GM18870 (cell line): ENCODE data around the gene NPR2.

Experiments used
- ATAC-seq: cut with Tn5 transposase; IDR thresholded peaks from one replicate; pipeline ENCODE4 v1.9.1; 2021; ENCODE audit warnings: moderate library complexity; ENCODE audit not compliant: unreplicated experiment

NPR2 gene

GRCh38 chr9:35791297-35791921, at the start of gene NPR2:
Gene NPR2, plus strand, starts transcription at chr9:35791591. Its CDS starts 818 bp downstream, at chr9:35792409.
- ATAC-seq = no peak

- ATAC-seq = no peak
These were observed 49.7 kb upstream of the NPR2 start for GRCh38 chr9:35741740-35742139.

DNA sequence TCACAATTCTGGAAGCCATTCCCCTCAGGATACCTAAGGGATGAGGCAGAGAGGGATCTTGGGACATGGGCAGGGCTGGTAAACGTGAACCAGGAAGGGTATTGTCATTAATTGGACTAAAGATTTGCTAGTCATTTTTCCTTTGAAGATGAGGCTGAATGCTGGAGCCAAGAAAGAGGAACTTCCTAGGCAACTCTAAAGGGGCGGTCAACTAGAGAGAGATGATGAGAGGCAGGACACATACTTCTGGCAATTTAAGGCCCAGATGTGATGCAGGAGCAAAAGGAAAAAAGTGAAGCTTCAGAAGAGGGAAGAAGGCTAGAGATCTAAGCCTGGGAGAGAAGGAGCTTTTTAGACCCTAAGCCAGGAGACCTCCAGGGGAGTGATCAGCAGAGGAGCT, 47.9 kb upstream of the NPR2 start:
- no peak for ATAC-seq

DNA sequence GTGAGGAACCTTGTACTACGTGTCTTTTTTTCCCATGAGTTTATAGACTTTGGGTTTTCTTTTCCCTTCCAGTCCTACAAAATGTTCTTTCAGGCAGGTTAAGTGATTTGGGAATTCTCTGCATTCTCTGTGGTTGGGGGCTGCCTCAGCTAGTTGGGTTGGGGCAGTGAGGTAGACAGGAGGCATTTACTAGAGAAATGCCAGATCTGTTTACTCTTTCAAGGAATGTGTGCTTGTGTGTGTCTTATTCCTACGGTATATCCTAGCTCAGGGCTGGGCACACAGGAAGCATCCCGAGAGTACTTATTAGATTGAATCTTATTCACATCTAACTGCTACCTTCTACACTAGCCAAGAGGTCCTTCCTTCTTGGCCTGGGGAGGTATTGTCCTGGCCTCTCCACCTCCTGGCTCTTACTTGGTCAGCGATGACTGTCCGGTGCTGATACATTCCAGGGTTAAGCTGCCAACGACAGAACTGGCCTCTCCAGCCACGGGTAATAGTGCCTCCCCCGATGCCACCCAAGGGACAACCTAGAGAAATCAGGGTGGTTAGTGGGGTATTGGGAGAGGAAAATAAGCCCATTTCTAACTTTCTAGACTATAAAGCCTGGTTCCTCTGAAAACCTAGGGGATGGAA, 47.4 kb upstream of the NPR2 start:
- ATAC-seq = no peak

DNA sequence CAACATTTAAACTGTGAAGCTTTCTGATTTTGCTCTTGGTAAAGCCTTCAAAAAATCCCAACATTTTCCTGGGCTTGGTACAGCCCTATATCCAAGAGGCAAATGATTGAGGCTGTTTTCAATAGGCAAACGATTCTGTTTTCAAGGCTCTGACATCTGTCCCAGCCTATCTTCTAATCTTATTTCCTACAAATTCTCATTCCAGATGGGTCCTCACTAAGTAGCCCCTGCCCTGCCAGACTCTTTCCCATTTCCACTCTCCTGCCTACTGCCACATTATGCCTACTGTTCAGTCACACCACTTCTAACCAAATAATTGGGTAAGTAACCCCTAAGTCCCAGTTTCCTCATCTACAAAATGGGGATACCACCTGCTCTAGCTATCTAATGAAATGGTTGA, 45.8 kb upstream of the NPR2 start:
- ATAC-seq = no peak

DNA sequence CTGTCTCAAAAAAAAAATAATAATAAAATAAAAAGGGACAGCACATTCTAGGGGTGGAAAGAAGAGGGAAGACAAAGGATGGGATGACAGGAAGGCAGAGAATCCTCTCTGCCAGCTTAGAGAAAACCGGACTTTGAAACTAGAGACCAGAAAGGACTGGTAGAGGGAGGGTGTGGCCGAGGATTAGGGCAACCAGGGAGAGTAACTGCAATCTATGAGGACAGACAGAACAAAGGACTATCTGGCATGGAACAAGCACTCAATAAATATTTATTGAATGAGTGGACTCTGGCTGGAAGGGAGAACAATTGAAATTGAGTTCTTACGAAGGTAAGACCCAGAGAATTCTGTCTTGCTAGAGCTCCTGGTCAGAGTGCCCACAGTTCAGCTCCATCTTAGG, 44.8 kb upstream of the NPR2 start:
- ATAC-seq = no peak

DNA sequence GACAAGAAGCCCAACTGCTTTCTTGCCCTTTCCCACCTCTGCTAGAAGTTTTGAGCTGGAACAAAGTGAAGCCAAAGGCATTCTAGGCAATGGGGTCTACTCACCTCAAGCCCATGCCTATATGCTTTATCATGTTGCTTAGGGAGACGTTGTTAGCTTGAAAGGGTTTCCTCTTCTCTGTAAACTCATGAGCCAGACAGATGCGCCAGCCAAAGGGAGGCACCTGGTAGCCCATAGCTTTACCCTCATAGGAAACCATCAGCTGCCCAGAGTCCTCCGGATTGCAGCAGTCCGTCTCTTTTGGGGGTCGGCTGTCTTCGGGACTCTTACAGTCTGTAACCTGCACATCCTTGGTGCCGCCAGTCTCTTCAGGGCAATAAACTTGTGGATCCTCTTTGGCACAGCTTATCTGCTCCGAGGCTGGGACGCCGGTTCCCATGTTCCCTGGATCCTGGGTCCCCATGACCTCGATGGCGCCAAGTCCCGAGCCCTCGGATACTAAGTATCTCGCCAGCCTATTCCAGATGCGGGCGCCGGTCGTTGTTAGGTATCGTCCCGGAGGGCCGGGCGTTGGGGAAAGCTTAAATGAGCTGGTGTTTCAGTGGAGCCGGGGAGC, 43.0 kb upstream of the NPR2 start:
- ATAC-seq = no peak

DNA sequence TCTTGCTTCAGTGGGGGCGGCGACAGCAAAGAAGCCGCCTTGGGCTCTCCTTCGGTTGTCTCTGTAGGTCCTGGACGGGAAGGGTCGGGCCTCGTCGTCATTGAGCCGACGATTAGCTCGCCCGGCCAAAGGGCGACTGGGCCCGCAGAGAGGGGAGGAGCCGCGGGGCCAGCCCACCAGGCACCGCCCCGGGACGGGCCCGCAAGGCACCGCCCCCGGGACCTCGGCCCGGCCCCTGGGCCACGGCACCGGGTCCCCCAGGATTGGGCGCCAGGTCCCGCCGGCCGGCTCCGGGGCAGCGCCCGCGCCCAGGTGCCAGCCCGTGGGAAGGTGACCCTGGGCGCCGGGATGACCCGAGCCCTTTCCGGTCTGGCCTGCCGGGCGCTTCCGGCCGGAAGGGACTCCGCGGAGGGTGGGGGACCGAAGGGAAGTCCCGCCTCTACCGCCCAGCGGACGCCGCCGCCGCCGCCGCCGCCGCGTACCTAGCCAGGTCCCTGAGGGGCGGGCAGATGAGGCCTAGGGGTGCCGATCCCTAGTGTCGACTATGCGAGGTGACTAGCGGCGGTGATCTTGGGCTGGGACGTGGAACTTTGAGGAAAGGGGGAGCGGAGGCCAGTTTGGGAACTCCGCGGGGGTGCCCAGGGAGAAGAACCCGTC, 42.4 kb upstream of the NPR2 start, which contains the start of the genes GBA2 and RGP1:
TSS of gene GBA2 (minus strand) at position 371 of the 657 bp plus-strand sequence. CDS start 524 bp downstream, outside the sequence.
TSS of gene RGP1 (plus strand) at position 430 of the 657 bp plus-strand sequence. CDS start 469 bp downstream, outside the sequence.
- no peak for ATAC-seq

DNA sequence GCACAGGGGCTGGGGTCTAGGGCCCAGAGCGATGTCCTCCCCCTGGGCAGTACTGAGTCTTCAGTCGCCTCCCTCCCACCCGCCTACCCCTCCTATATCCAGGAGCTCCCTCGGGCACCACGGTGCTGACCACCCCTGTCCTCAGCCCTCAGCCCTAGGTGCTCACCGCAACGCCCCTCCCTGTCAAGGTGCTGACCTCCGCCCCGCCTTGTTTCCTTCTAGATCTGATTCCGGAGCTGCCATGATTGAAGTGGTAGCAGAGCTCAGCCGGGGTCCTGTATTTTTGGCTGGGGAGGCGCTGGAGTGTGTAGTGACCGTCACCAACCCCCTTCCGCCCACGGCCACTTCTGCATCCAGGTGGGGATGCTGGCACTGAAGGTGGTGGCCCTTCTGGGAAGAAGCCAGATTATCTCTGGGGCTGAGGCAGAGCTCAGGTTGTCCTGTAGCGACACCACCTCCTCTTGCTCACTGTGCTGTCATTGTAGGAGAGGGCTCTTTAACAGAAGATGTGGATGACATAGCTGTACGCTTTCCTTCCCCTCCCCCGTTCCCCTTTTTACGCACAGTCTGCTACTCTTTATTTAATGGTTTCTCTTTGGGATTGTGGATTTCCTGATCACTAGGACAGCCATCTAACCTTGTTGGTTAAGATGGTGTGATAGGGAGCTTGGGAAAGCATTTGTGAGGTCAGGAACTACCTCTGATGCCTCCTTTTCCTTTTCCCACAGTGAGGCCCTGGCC, 41.7 kb upstream of the NPR2 start:
- no peak for ATAC-seq

DNA sequence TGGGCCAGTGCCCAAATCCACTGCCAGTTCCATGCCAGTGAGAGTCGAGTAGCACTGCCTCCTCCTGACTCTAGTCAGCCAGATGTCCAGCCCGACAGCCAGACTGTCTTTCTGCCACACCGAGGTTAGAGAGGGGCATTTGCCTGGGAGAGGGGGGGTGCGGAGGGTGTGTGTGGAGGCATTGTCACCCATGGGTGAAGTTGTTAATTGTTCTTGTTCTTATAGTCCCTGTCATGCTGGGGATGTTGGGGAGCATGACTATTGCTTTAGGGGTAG, 41.2 kb upstream of the NPR2 start:
- no peak for ATAC-seq

GRCh38 chr9:35753466-35753865, 37.9 kb upstream of the NPR2 start:
- no peak for ATAC-seq

- no peak for ATAC-seq
These were observed 37.1 kb upstream of the NPR2 start, which contains the start of gene MSMP for GRCh38 chr9:35754264-35754663. Gene MSMP, minus strand, starts transcription at chr9:35754276. Its CDS starts 147 bp downstream, at chr9:35754129.

- ATAC-seq = no peak
These were observed 36.3 kb upstream of the NPR2 start for GRCh38 chr9:35755071-35755470.

DNA sequence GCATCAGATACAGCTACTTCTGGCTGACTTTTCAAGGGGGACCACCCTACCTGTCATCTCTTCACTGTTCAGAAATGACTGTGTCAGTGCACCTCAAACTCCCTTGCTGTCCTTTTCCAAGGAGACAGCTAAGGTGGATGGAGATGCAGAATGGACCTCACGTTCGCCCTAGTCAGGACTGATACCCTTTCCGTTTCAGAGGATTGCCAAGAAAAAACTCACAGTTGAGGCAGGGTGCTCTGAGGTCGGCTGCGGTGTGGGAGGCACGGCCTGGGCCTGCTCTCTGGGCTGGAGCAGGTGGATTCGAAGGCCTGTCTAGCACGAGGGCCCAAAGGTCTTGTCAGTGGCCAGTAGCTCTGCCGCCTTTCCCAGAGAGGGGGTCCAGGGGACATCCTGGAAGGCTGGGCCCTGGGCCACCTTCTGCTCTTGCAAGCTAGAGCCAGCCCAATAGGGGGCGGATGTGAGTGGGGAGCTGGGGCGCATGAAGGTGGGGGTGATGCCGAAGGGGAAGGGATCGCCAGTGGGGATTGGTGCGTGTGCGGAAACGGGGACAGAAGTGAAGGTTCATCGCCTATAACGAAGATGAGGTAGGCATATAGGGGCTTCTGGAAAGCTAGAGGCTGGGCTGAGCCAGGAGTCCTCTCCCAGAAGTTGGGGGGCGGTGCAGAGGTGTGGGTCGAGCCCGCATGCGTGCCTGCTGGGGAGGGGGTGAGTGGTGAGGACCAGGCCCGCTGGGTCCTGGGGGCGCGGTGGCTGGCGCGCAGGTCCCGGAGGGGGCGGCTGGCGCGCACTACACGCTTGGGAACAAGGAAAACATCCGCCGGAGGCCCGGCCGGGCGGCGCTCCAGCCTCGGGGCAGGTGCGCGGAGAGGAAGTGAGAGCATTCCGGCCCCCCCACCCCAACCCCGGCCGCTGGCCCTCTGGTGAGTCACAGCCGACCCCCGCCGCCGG, 34.8 kb upstream of the NPR2 start:
- ATAC-seq = no peak

- ATAC-seq = no peak
These were observed 34.0 kb upstream of the NPR2 start for GRCh38 chr9:35757226-35757891.

DNA sequence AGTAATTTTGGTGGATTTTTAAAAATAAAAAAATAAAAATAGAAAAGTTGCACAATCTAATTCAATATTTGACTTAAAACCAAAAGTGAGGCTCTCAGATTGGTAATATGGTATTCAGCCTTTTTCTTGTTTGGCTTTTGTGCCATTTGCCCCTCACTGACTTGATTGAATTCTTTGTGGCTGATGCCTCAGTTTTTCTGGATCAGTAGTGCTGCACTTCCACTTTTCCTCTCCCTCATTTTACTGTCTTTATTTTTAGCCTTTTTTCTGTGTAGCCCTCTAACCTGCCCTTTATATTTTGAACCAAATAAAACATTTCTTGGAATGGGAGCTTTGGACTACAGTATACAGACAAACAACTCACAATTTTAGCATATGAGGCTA, 33.5 kb upstream of the NPR2 start:
- ATAC-seq = no peak

GRCh38 chr9:35758475-35759050, 32.8 kb upstream of the NPR2 start:
- ATAC-seq = no peak

DNA sequence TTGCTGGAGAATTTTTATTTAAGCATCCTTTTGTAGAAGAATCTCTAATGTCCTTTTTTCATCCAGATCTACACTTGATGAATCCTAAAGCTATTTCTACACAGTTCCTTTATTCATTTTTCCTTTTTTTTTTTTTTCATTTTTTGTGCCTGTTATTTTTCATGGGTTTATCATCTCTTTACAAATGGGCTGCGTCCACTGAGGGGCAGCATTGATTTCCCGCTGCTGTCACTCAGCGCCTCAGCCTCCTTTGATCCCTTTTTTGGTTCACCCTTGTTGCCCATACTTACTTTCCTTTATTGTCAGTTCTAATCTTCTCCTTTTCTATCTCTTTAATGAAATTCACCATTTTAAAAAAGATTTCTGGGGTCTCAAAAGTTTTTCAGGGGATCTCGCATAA, 31.6 kb upstream of the NPR2 start:
- no peak for ATAC-seq

DNA sequence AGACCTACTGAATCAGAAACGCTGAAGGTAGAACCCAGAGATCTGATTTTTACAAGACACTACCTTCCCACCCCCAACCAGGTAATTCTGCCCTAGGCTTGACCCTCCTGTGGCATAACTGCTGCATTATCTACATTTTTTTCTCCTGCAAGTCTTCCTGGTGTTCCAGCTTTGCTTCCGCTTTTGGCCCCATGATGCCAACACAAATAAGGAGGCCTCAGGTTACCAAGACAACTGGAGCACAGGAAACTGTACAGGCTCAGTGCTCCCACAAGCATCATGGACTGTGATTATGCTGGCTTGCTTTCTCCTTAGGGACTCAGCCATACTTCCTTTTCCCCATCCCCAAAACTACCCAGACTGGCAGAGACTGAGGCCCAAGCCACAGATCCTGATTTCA, 30.7 kb upstream of the NPR2 start:
- ATAC-seq = no peak
